ENCODE measurements around the gene MUSTN1.

MUSTN1 gene

DNA sequence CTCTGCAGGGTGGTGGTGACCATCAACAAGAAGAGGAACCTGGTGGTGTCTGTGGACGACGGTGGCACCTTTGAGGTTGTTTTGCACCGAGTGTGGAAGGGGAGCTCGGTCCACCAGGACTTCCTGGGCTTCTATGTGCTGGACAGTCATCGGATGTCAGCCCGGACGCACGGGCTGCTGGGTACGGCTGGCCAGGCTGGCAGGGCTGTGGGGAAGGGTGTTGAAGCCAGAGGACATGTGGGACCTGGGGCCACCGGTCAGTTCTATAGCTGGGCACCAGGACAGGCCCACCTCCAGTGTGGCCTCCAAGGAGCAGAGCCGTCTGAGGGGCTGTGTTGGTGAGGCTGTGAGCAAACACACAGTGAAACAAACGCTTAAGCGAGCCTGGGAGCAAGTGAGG lies 44.1 kb downstream of the MUSTN1 start:
- Histone ChIP-seq H3K4me1 (ENCODE audit: control insufficient read depth in 1 of 2, insufficient read depth in 2 of 2, low read length in 2 of 2) (no peaks in the 10 kb centered on the region), H3K9me3 (ENCODE audit: control insufficient read depth in 1 of 2, low read length in 2 of 2) (no peaks in the 10 kb centered on the region), H3K27me3 (ENCODE audit: low read depth, low read length) (no peaks in the 10 kb centered on the region), H3K36me3 (ENCODE audit: control insufficient read depth in 1 of 2, insufficient read depth in 2 of 2, low read length in 2 of 2) (no peaks in the 10 kb centered on the region), H3K27ac (ENCODE audit: low read length) (no peak overlapping the region), H3K4me3 (ENCODE audit: low read depth in 1 of 2, low read length in 2 of 2) (no peak overlapping the region)

DNA sequence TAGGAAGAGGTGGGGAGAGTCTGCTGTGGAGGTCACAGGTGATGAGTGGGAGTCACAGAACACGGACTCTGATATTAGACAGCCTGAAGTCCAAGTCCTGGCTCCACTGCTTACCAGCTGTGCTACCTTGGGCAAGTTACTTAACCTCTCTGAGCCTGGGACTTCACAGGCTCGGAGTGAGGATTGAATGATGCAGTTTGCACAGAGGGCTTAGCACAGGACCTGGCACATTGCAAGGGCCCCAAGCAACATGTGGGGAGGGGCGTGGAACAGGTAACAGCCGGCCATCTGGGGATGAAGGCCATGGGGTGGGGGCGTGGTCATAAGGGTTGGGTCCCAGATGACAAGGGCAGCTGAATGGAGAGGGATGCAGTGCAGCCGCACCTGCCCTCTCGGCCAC lies 44.5 kb downstream of the MUSTN1 start:
- H3K9me3 ChIP-seq (ENCODE audit: control insufficient read depth in 1 of 2, low read length in 2 of 2): no peaks in the 10 kb centered on the region
- H3K4me1 ChIP-seq (ENCODE audit: control insufficient read depth in 1 of 2, insufficient read depth in 2 of 2, low read length in 2 of 2): no peaks in the 10 kb centered on the region
- no peaks in the 10 kb centered on the region for H3K36me3 ChIP-seq (ENCODE audit: control insufficient read depth in 1 of 2, insufficient read depth in 2 of 2, low read length in 2 of 2)
- H3K4me3 ChIP-seq (ENCODE audit: low read depth in 1 of 2, low read length in 2 of 2): no peak overlapping the region
- no peak overlapping the region for H3K27ac ChIP-seq (ENCODE audit: low read length)
- no peaks in the 10 kb centered on the region for H3K27me3 ChIP-seq (ENCODE audit: low read depth, low read length)

DNA sequence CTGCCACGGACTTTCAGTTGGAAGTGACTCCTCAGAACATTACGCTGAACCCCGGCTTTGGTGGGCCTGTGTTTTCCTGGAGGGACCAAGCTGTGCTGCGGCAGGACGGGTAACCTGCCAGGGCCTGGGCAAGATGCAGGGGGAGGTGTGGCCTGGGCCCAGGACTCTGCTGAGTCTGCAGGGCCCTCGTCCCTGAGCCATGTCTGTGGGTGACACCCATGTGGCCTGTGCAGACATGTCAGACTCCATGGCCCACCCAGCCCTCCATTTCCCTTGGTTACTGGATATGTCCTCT lies 45.1 kb downstream of the MUSTN1 start:
- no peaks in the 10 kb centered on the region for H3K36me3 ChIP-seq (ENCODE audit: control insufficient read depth in 1 of 2, insufficient read depth in 2 of 2, low read length in 2 of 2)
- no peak overlapping the region for H3K4me3 ChIP-seq (ENCODE audit: low read depth in 1 of 2, low read length in 2 of 2)
- H3K9me3 ChIP-seq (ENCODE audit: control insufficient read depth in 1 of 2, low read length in 2 of 2): no peaks in the 10 kb centered on the region
- no peaks in the 10 kb centered on the region for H3K4me1 ChIP-seq (ENCODE audit: control insufficient read depth in 1 of 2, insufficient read depth in 2 of 2, low read length in 2 of 2)
- no peak overlapping the region for H3K27ac ChIP-seq (ENCODE audit: low read length)
- H3K27me3 ChIP-seq (ENCODE audit: low read depth, low read length): no peaks in the 10 kb centered on the region

DNA sequence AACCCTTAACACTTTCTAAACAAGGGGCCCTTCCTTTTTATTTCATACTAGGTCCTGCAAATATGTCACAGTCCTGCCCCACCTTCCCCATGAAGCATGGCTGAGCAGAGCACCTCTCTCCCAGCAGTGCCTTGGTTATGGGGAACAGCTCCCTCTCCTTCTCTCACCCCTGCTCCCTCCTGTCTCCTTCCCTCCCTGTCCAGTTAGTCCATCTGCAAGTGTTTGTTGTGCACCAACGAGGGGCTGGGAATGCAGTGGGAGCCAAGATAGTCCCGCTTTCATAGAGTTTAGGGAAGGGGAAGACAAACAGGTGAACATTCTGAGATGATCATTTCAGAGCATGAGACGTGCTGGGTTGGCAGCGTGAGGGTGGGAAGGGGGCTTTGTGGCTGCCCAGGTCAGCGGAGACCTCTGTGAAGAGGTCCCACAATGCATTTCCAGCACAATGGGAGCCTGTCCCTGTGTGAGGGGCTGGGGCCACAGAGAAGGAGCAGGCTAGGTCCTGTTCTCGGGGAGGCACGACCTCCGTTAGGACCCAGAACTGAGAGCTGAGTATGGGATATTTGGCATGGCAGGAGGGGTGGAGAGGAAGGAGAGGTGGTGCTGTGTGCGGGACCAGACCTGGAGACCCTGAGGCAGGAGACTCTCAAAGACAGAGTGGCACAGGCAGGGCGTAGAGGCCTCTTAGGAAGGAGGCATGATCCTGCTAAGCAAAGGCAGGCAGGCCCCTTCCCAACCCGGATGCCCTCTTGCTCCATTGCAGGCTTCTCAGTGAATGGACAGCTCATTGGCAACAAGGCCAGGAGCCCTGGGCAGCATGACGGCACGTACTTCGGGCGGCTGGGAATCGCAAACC lies 45.7 kb downstream of the MUSTN1 start:
- H3K27me3 ChIP-seq (ENCODE audit: low read depth, low read length): no peaks in the 10 kb centered on the region
- H3K27ac ChIP-seq (ENCODE audit: low read length): no peak overlapping the region
- no peaks in the 10 kb centered on the region for H3K9me3 ChIP-seq (ENCODE audit: control insufficient read depth in 1 of 2, low read length in 2 of 2)
- no peaks in the 10 kb centered on the region for H3K4me1 ChIP-seq (ENCODE audit: control insufficient read depth in 1 of 2, insufficient read depth in 2 of 2, low read length in 2 of 2)
- no peaks in the 10 kb centered on the region for H3K36me3 ChIP-seq (ENCODE audit: control insufficient read depth in 1 of 2, insufficient read depth in 2 of 2, low read length in 2 of 2)
- H3K4me3 ChIP-seq (ENCODE audit: low read depth in 1 of 2, low read length in 2 of 2): no peak overlapping the region

DNA sequence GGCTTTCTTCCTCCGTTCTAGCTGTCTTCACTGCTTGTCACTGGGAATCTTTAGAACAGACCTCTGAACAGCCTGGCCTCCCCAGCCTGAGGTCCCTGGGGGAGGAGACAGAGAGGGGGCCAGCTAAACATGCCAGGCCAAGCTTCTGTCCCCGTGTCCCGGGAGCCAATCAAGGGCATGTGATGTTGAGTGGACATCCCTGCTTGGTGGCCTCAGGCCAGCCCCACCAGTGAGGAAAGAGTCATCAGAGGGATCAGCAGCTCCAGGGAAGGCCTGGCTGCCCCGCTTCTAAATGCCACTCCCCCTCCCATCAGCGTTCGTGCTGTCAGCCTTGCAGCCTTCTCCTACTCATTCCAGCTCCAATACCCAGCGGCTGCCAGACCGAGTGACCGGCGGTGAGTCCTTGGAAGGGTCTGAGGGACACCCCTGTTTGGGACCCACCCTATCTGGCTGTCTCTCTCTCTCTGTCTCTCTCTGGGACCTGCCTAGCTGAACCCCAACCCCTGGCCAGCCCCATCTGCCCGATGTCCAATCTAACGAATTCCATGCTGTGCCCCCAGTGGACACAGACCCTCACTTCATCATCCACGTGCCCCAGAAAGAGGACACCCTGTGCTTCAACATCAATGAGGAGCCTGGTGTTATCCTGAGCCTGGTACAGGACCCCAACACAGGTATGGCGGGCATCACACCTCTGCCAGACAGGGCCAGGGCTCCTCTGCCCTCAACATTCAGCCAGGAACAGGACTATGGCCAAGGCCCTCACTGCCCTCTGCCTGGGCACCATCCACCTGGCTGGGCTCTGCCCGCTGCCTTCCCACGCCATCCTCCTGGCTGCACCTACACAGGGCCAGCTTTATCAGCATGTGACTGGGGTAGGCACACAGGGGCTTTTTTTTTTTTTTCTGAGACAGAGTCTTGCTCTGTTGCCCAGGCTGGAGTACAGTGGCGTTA lies 46.9 kb downstream of the MUSTN1 start:
- H3K4me3 ChIP-seq (ENCODE audit: low read depth in 1 of 2, low read length in 2 of 2): no peak overlapping the region
- H3K27me3 ChIP-seq (ENCODE audit: low read depth, low read length): no peaks in the 10 kb centered on the region
- no peaks in the 10 kb centered on the region for H3K9me3 ChIP-seq (ENCODE audit: control insufficient read depth in 1 of 2, low read length in 2 of 2)
- no peak overlapping the region for H3K27ac ChIP-seq (ENCODE audit: low read length)
- H3K4me1 ChIP-seq (ENCODE audit: control insufficient read depth in 1 of 2, insufficient read depth in 2 of 2, low read length in 2 of 2): no peaks in the 10 kb centered on the region
- H3K36me3 ChIP-seq (ENCODE audit: control insufficient read depth in 1 of 2, insufficient read depth in 2 of 2, low read length in 2 of 2): no peaks in the 10 kb centered on the region

DNA sequence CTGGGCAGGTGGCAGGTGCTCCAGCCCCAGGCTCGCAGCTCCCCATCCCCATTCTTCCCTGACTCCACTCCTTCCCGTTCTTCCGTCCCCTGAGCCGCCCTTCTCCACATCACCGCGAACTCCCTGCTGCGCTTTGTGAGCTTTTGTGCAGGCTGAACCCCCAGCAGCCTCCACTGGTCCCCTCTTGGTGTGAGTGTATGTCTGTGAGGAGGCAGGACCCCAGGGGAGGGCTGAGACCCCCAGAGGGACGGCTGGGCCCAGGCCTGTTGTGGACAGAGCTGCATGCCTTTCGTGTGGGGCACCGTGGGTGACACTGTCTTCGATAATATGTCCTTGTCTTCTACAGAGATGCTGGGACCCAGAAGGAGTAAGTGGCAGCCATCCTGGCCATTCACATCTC lies 47.6 kb downstream of the MUSTN1 start:
- Histone ChIP-seq H3K4me3 (ENCODE audit: low read depth in 1 of 2, low read length in 2 of 2) (no peak overlapping the region), H3K27ac (ENCODE audit: low read length) (no peak overlapping the region), H3K36me3 (ENCODE audit: control insufficient read depth in 1 of 2, insufficient read depth in 2 of 2, low read length in 2 of 2) (no peaks in the 10 kb centered on the region), H3K9me3 (ENCODE audit: control insufficient read depth in 1 of 2, low read length in 2 of 2) (no peaks in the 10 kb centered on the region), H3K4me1 (ENCODE audit: control insufficient read depth in 1 of 2, insufficient read depth in 2 of 2, low read length in 2 of 2) (no peaks in the 10 kb centered on the region), H3K27me3 (ENCODE audit: low read depth, low read length) (no peaks in the 10 kb centered on the region)

DNA sequence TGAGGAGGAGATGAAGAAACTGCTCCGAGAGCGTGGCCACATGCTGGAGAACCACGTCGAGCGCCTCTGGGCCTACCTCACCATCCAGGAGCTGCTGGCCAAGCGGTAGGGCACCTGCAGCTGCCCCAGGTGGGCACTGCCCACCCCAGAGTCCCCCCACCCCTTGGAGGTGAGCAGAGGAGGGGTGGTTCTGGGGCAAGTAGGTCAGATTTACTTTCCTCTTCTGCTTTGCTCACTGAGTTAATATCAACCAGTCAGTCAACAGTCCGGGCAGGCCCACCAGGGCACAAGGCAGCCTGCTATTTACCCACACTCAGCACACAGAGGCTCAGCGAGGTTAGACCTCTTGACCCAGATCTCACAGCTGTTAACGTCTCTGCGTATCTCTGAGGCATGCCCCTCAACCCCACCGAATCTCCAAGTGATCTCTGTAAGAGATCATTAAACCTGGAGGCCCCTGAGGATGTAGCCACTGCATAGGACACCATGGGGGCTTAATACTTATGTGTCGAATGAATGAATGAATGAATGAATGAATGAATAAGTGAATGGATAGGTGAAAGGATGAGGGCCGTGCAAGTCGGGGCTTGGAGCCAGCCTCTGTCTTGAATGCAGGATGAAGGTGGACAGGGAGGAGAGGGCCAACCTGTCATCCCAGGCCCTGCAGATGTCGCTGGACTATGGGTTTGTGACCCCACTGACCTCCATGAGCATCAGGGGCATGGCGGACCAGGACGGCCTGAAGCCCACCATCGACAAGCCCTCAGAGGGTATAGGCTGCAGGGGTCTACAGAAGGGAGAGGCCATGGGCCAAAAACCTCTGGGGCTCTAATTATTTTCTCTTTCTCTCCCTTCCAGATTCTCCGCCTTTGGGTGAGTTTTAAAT lies 48.2 kb downstream of the MUSTN1 start:
- no peaks in the 10 kb centered on the region for H3K9me3 ChIP-seq (ENCODE audit: control insufficient read depth in 1 of 2, low read length in 2 of 2)
- H3K27ac ChIP-seq (ENCODE audit: low read length): no peak overlapping the region
- H3K27me3 ChIP-seq (ENCODE audit: low read depth, low read length): no peaks in the 10 kb centered on the region
- H3K4me1 ChIP-seq (ENCODE audit: control insufficient read depth in 1 of 2, insufficient read depth in 2 of 2, low read length in 2 of 2): no peaks in the 10 kb centered on the region
- no peak overlapping the region for H3K4me3 ChIP-seq (ENCODE audit: low read depth in 1 of 2, low read length in 2 of 2)
- no peaks in the 10 kb centered on the region for H3K36me3 ChIP-seq (ENCODE audit: control insufficient read depth in 1 of 2, insufficient read depth in 2 of 2, low read length in 2 of 2)

DNA sequence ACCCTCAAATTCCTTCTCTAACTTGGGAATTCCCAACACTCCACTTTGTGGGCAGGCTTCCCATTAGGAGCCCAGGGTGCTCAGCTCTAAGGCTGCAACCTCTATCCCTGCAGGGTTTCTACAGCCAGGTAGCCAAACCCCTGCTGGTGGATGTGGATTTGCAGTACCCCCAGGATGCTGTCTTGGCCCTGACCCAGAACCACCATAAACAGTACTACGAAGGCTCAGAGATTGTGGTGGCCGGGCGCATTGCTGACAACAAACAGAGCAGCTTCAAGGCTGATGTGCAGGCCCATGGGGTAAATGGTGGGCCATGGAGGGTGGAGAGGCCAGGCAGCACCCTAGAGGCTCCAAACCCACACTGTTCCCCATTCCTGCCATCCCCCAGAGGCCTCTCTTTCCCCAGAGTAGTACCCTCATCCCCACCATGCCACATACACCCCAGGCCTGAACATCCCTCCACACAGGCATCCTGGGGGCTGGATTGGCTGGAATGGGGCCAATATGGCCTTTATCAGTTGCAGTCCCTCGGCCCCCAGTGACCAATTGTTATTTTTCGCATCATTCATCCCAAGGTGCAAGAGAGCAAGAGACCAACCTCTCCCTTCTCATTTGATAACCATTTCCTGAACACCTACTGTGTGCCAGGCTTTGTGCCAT lies 49.8 kb downstream of the MUSTN1 start:
- no peaks in the 10 kb centered on the region for H3K4me1 ChIP-seq (ENCODE audit: control insufficient read depth in 1 of 2, insufficient read depth in 2 of 2, low read length in 2 of 2)
- no peak overlapping the region for H3K4me3 ChIP-seq (ENCODE audit: low read depth in 1 of 2, low read length in 2 of 2)
- no peaks in the 10 kb centered on the region for H3K27me3 ChIP-seq (ENCODE audit: low read depth, low read length)
- H3K9me3 ChIP-seq (ENCODE audit: control insufficient read depth in 1 of 2, low read length in 2 of 2): no peaks in the 10 kb centered on the region
- no peak overlapping the region for H3K27ac ChIP-seq (ENCODE audit: low read length)
- H3K36me3 ChIP-seq (ENCODE audit: control insufficient read depth in 1 of 2, insufficient read depth in 2 of 2, low read length in 2 of 2): no peaks in the 10 kb centered on the region

DNA sequence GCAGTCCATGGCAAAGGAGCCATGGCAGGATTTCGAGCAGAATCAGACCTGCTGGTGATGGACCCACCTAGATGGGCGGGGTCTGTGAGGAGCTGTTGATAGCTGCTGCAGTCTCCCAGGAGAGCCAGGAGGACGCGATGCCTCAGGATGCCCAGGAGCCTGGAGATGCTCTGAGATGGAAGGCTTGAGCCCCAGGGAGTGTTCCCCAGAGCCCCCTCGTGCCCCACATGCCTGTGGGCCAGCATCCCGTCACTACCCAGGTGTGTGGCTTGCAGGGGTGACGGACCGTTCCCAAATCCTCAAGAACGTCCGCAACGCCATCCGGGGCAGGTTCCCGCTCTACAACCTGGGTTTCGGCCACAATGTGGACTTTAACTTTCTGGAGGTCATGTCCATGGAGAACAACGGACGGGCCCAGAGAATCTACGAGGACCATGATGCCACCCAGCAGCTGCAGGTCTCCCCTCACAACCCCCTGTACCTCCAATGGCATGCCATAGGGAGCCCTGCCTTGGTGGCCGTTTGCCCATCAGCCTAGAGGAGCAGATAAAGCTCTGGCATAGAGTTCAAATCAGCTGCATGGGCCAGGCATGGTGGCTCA lies 50.7 kb downstream of the MUSTN1 start:
- Histone ChIP-seq H3K4me3 (ENCODE audit: low read depth in 1 of 2, low read length in 2 of 2) (no peak overlapping the region), H3K27ac (ENCODE audit: low read length) (no peak overlapping the region), H3K9me3 (ENCODE audit: control insufficient read depth in 1 of 2, low read length in 2 of 2) (no peaks in the 10 kb centered on the region), H3K4me1 (ENCODE audit: control insufficient read depth in 1 of 2, insufficient read depth in 2 of 2, low read length in 2 of 2) (no peaks in the 10 kb centered on the region), H3K27me3 (ENCODE audit: low read depth, low read length) (no peaks in the 10 kb centered on the region), H3K36me3 (ENCODE audit: control insufficient read depth in 1 of 2, insufficient read depth in 2 of 2, low read length in 2 of 2) (no peaks in the 10 kb centered on the region)

DNA sequence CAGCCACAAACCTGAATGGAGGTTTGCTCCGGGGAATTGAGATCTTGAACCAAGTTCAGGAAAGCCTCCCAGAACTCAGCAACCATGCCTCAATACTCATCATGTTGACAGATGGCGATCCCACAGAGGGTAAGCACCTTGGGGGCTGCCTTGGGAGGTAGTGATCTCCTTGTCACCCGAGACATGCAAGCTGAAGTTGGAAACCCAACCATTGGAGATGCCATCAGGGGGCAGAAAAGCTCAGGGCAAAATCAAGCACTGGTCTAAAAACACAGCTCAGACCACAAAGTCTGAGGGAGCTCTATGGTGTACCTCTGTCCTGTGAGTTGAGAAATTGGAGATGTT lies 51.6 kb downstream of the MUSTN1 start:
- no peaks in the 10 kb centered on the region for H3K9me3 ChIP-seq (ENCODE audit: control insufficient read depth in 1 of 2, low read length in 2 of 2)
- no peaks in the 10 kb centered on the region for H3K27me3 ChIP-seq (ENCODE audit: low read depth, low read length)
- H3K4me1 ChIP-seq (ENCODE audit: control insufficient read depth in 1 of 2, insufficient read depth in 2 of 2, low read length in 2 of 2): no peaks in the 10 kb centered on the region
- H3K36me3 ChIP-seq (ENCODE audit: control insufficient read depth in 1 of 2, insufficient read depth in 2 of 2, low read length in 2 of 2): no peaks in the 10 kb centered on the region
- H3K4me3 ChIP-seq (ENCODE audit: low read depth in 1 of 2, low read length in 2 of 2): no peak overlapping the region
- no peak overlapping the region for H3K27ac ChIP-seq (ENCODE audit: low read length)
